NCI-H2081 treated with DMSO at 0.1 percent for 48 hours (cell line): ENCODE data around the gene CFAP65.

Experiments used
- DNase-seq: peaks from one replicate; lab custom pipeline; 2025; lab: John Stamatoyannopoulos, UW

Gene CFAP65

GRCh38 chr2:219041252-219041651 is at the start of gene CFAP65:
Gene CFAP65 (minus strand): TSS chr2:219041516. CDS start chr2:219039048, 2,468 bp downstream.
- no peak for DNase-seq

GRCh38 chr2:219090436-219091299 is 49.4 kb upstream of the CFAP65 start:
- no peak for DNase-seq

- DNase-seq: no peak
These were observed 48.0 kb upstream of the CFAP65 start for GRCh38 chr2:219089330-219089729.

GRCh38 chr2:219087848-219088247 is 46.5 kb upstream of the CFAP65 start:
- no peak for DNase-seq

GRCh38 chr2:219087361-219087760 is 46.0 kb upstream of the CFAP65 start:
- DNase-seq: no peak

- no peak for DNase-seq
These were observed 44.9 kb upstream of the CFAP65 start for GRCh38 chr2:219086196-219086595.

GRCh38 chr2:219084791-219085190 is 43.5 kb upstream of the CFAP65 start:
- DNase-seq: no peak

GRCh38 chr2:219082332-219082958 is 41.1 kb upstream of the CFAP65 start:
- DNase-seq: no peak

GRCh38 chr2:219081701-219082331 is 40.5 kb upstream of the CFAP65 start:
- DNase-seq: no peak

GRCh38 chr2:219081096-219081495 is 39.8 kb upstream of the CFAP65 start:
- DNase-seq: no peak

- no peak for DNase-seq
These were observed 38.1 kb upstream of the CFAP65 start for GRCh38 chr2:219079417-219079816.

- DNase-seq: no peak
These were observed 37.6 kb upstream of the CFAP65 start for GRCh38 chr2:219078951-219079350.

GRCh38 chr2:219078126-219078525 is 36.8 kb upstream of the CFAP65 start:
- no peak for DNase-seq

- DNase-seq: no peak
These were observed 34.9 kb upstream of the CFAP65 start for GRCh38 chr2:219076253-219076652.

- no peak for DNase-seq
These were observed 32.3 kb upstream of the CFAP65 start for GRCh38 chr2:219073413-219074129.

- no peak for DNase-seq
These were observed 31.5 kb upstream of the CFAP65 start for GRCh38 chr2:219072741-219073250.

GRCh38 chr2:219071131-219071816 is 30.0 kb upstream of the CFAP65 start:
- DNase-seq: no peak

GRCh38 chr2:219065484-219065883 is 24.2 kb upstream of the CFAP65 start:
- DNase-seq: no peak

- no peak for DNase-seq
These were observed 20.8 kb upstream of the CFAP65 start for GRCh38 chr2:219062081-219062480.

GRCh38 chr2:219060821-219061791 is 19.8 kb upstream of the CFAP65 start, which contains the start of gene IHH:
Gene IHH (minus strand): TSS chr2:219060921. CDS start chr2:219060467, 454 bp downstream.
- DNase-seq: no peak
